ENCODE measurements around the gene NLE1. TPM values are rescaled to one million over a fixed set of nuclear protein-coding genes. Genes with fewer than 3 reads are reported as not detected.

NLE1 gene
- total and polyA plus RNA-seq, 2 experiments from 2014 or later = 3.9 to 12.7 TPM

- no peak overlapping the region for H3K4me3 ChIP-seq
- H2AFZ ChIP-seq = no peak overlapping the region
- no peaks in the 10 kb centered on the region for H4K20me1 ChIP-seq (ENCODE audit: insufficient read depth, poor library complexity, severe bottlenecking)
- 96% methylated on average over 2 of the region's 2 CpGs for WGBS (ENCODE audit: low lambda C conversion rate, missing lambda C conversion rate)
- no peaks in the 10 kb centered on the region for H3K4me1 ChIP-seq (ENCODE audit: insufficient read depth)
- H3K79me2 ChIP-seq = no peaks in the 10 kb centered on the region
- TF ChIP-seq EZH2 (IDR thresholded peaks at IDR 0.05; ENCODE audit: borderline replicate concordance) (no peak), EZH2phosphoT487 (IDR thresholded peaks at IDR 0.05; ENCODE audit: low read depth, severe bottlenecking, unreplicated experiment) (no peak), CTCF (IDR thresholded peaks at IDR 0.05; ENCODE audit: poor library complexity) (no peak)
- no peak overlapping the region for H3K4me2 ChIP-seq
- no peaks in the 10 kb centered on the region for H3K9me3 ChIP-seq (ENCODE audit: low read depth)
- DNase-seq (ENCODE audit: low spot score) = no peak
- H3K9me2 ChIP-seq (replicated peaks; ENCODE audit: insufficient read depth) = no peaks in the 10 kb centered on the region
- H3K36me3 ChIP-seq (replicated peaks; ENCODE audit: insufficient read depth, low read depth) = no peaks in the 10 kb centered on the region
- no peaks in the 10 kb centered on the region for H3K27me3 ChIP-seq
- H3K27ac ChIP-seq = no peak overlapping the region
These were observed 40.4 kb downstream of the NLE1 start for GRCh38 chr17:35101725-35102124.

GRCh38 chr17:35101036-35101435, 41.1 kb downstream of the NLE1 start:
- no peak overlapping the region for H3K4me3 ChIP-seq
- H2AFZ ChIP-seq = no peak overlapping the region
- H4K20me1 ChIP-seq (ENCODE audit: insufficient read depth, poor library complexity, severe bottlenecking) = no peaks in the 10 kb centered on the region
- H3K9me2 ChIP-seq (replicated peaks; ENCODE audit: insufficient read depth) = no peaks in the 10 kb centered on the region
- no peaks in the 10 kb centered on the region for H3K27me3 ChIP-seq
- DNase-seq (ENCODE audit: low spot score) = no peak
- no peaks in the 10 kb centered on the region for H3K36me3 ChIP-seq (replicated peaks; ENCODE audit: insufficient read depth, low read depth)
- TF ChIP-seq EZH2phosphoT487 (IDR thresholded peaks at IDR 0.05; ENCODE audit: low read depth, severe bottlenecking, unreplicated experiment) (no peak), CTCF (IDR thresholded peaks at IDR 0.05; ENCODE audit: poor library complexity) (no peak), EZH2 (IDR thresholded peaks at IDR 0.05; ENCODE audit: borderline replicate concordance) (no peak)
- H3K27ac ChIP-seq = no peak overlapping the region
- no peak overlapping the region for H3K4me2 ChIP-seq
- H3K4me1 ChIP-seq (ENCODE audit: insufficient read depth) = no peaks in the 10 kb centered on the region
- H3K9me3 ChIP-seq (ENCODE audit: low read depth) = no peaks in the 10 kb centered on the region
- H3K79me2 ChIP-seq = no peaks in the 10 kb centered on the region
- 98% methylated on average over 14 of the region's 14 CpGs for WGBS (ENCODE audit: low lambda C conversion rate, missing lambda C conversion rate)

DNA sequence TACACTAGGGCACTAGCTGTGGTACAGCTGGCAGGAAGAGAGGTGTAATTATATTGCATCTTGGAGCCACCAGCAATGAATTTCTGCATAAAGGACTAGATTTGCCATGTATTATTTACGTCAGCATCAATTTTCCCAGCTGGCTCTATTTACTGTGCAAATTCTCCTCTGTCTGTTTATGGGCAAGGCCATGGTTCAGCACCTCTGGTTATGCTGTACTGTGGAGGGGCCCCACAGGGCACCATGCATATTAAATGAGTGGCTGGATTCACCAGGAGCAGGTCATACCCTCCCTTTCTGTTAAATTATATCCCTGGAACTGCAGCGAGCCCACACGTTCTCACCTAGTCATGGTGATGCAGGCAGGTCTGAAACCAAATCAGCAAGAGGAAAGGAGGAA, 42.2 kb downstream of the NLE1 start:
- no peaks in the 10 kb centered on the region for H3K4me1 ChIP-seq (ENCODE audit: insufficient read depth)
- no peak overlapping the region for H2AFZ ChIP-seq
- no peak overlapping the region for H3K27ac ChIP-seq
- H3K36me3 ChIP-seq (replicated peaks; ENCODE audit: insufficient read depth, low read depth) = no peaks in the 10 kb centered on the region
- H3K4me2 ChIP-seq = no peak overlapping the region
- H3K27me3 ChIP-seq = no peaks in the 10 kb centered on the region
- no peaks in the 10 kb centered on the region for H4K20me1 ChIP-seq (ENCODE audit: insufficient read depth, poor library complexity, severe bottlenecking)
- H3K9me2 ChIP-seq (replicated peaks; ENCODE audit: insufficient read depth) = no peaks in the 10 kb centered on the region
- no peak for TF ChIP-seq EZH2 (IDR thresholded peaks at IDR 0.05; ENCODE audit: borderline replicate concordance)
- TF ChIP-seq EZH2phosphoT487 (IDR thresholded peaks at IDR 0.05; ENCODE audit: low read depth, severe bottlenecking, unreplicated experiment) = no peak
- 94% methylated on average over 3 of the region's 3 CpGs for WGBS (ENCODE audit: low lambda C conversion rate, missing lambda C conversion rate)
- no peak for DNase-seq (ENCODE audit: low spot score)
- no peaks in the 10 kb centered on the region for H3K79me2 ChIP-seq
- no peak overlapping the region for H3K4me3 ChIP-seq
- H3K9me3 ChIP-seq (ENCODE audit: low read depth) = no peaks in the 10 kb centered on the region

DNA sequence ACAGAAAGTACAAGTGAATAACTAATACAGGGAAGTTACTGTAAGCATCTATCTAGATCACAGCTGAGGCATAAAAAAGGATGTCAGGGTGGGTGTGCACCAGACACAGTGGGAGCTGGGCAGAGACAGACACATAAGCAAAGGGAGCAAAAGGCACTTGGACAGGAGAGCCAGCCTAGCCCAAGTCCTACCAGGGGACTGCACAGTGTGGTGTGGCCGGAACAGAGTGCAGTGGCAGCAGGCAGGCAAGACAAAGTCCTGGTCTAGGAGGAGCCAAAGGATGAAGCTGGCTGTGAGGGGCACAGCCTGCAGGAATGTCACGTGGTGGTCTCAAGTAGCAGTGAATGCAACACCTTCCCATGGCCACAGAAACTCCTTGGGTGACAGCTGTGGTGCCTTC, 44.3 kb downstream of the NLE1 start:
- Histone ChIP-seq H3K27me3 (no peaks in the 10 kb centered on the region), H3K4me2 (no peak overlapping the region), H3K4me1 (ENCODE audit: insufficient read depth) (no peaks in the 10 kb centered on the region), H3K4me3 (no peak overlapping the region), H3K9me2 (replicated peaks; ENCODE audit: insufficient read depth) (no peaks in the 10 kb centered on the region), H3K27ac (no peak overlapping the region), H2AFZ (no peak overlapping the region), H3K79me2 (no peaks in the 10 kb centered on the region), H3K9me3 (ENCODE audit: low read depth) (no peaks in the 10 kb centered on the region), H4K20me1 (ENCODE audit: insufficient read depth, poor library complexity, severe bottlenecking) (no peaks in the 10 kb centered on the region), H3K36me3 (replicated peaks; ENCODE audit: insufficient read depth, low read depth) (no peaks in the 10 kb centered on the region)
- WGBS (ENCODE audit: low lambda C conversion rate, missing lambda C conversion rate) = 89% methylated on average over 2 of the region's 2 CpGs
- TF ChIP-seq CTCF (IDR thresholded peaks at IDR 0.05; ENCODE audit: poor library complexity) = no peak
- no peak for TF ChIP-seq EZH2 (IDR thresholded peaks at IDR 0.05; ENCODE audit: borderline replicate concordance)
- TF ChIP-seq EZH2phosphoT487 (IDR thresholded peaks at IDR 0.05; ENCODE audit: low read depth, severe bottlenecking, unreplicated experiment) = no peak
- DNase-seq (ENCODE audit: low spot score) = no peak
